ENCODE data around the gene ATP10B. TPM values are rescaled to one million over a fixed set of nuclear protein-coding genes. Genes with fewer than 3 reads are reported as not detected.

Gene ATP10B
- total RNA-seq, 1 donor from 2014 or later = 9.1 TPM

DNA sequence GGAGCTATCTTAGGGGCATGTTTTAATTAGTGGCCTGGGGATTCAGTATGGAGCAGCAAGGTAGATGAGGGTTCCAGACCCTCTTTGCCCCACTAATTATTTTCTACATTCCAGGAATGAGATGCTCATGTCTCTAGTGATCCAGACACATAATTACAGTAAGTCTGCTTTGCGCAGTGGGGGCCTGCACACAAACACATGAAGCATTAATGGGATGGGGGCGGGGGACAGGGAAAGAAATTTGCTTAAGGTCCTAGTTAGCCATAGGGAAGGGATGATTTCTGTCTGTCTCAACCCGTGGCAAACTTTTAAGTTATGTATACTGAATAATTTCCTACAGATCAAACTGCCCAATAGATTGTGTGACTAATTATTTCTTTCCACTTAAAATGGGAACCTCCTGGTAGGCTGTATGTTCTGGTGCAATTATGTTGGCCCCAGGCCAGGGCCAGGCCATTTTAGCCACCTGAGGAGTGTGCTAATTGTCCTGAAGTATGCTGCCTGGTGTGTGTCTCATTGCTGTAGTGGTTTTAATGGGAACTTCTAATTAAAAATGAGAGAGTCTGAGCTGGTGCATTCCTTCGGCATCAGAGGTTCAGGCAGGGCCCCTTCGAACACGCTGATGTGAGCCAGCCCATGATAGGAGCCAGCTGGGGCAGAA, 295.9 kb downstream of the ATP10B start:
- TF ChIP-seq, protein P1, sequence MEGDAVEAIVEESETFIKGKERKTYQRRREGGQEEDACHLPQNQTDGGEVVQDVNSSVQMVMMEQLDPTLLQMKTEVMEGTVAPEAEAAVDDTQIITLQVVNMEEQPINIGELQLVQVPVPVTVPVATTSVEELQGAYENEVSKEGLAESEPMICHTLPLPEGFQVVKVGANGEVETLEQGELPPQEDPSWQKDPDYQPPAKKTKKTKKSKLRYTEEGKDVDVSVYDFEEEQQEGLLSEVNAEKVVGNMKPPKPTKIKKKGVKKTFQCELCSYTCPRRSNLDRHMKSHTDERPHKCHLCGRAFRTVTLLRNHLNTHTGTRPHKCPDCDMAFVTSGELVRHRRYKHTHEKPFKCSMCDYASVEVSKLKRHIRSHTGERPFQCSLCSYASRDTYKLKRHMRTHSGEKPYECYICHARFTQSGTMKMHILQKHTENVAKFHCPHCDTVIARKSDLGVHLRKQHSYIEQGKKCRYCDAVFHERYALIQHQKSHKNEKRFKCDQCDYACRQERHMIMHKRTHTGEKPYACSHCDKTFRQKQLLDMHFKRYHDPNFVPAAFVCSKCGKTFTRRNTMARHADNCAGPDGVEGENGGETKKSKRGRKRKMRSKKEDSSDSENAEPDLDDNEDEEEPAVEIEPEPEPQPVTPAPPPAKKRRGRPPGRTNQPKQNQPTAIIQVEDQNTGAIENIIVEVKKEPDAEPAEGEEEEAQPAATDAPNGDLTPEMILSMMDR (IDR thresholded peaks at IDR 0.05) = no peak
- TF ChIP-seq POLR2AphosphoS5 (IDR thresholded peaks at IDR 0.05; ENCODE audit: insufficient read depth in 1 of 2, low read depth in 1 of 2) (no peak), POLR2A (IDR thresholded peaks at IDR 0.05) (no peak)
- no peak for DNase-seq (ENCODE audit: extremely low spot score in 2 of 2)
- intact Hi-C loops (cut with DNase I) = no loop called here
- no peaks in the 10 kb centered on the region for H3K9me3 ChIP-seq
- no peaks in the 10 kb centered on the region for H3K4me1 ChIP-seq
- H3K27me3 ChIP-seq = no peaks in the 10 kb centered on the region
- H3K4me3 ChIP-seq = no peak overlapping the region
- no peak overlapping the region for H3K27ac ChIP-seq
- H3K36me3 ChIP-seq = no peaks in the 10 kb centered on the region

DNA sequence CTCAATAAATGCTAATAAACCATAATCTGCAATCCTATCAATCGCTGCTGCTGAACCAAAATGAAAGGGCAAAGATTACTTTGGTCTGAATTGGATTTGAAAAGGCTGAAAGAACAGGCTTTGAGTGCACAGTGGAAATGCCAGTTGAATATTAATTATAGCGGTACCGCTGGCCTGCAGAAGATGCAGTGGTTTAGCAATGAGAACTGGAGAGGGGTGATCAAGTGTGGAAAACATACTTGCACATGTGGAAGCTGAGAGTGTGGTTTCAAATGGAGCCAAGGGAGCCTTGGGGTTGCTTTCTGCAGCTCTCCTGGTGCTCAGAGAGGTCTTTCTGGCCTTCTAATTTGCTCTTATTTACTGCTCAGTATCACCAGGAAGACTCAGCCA, 296.4 kb downstream of the ATP10B start:
- no peak for DNase-seq (ENCODE audit: extremely low spot score in 2 of 2)
- Histone ChIP-seq H3K4me1 (no peaks in the 10 kb centered on the region), H3K27ac (no peak overlapping the region), H3K4me3 (no peak overlapping the region), H3K27me3 (no peaks in the 10 kb centered on the region), H3K36me3 (no peaks in the 10 kb centered on the region), H3K9me3 (no peaks in the 10 kb centered on the region)
- no peak for TF ChIP-seq POLR2A (IDR thresholded peaks at IDR 0.05)
- TF ChIP-seq POLR2AphosphoS5 (IDR thresholded peaks at IDR 0.05; ENCODE audit: insufficient read depth in 1 of 2, low read depth in 1 of 2) = no peak
- TF ChIP-seq, protein P1 (IDR thresholded peaks at IDR 0.05) = no peak
- intact Hi-C loops (cut with DNase I) = no loop called here

DNA sequence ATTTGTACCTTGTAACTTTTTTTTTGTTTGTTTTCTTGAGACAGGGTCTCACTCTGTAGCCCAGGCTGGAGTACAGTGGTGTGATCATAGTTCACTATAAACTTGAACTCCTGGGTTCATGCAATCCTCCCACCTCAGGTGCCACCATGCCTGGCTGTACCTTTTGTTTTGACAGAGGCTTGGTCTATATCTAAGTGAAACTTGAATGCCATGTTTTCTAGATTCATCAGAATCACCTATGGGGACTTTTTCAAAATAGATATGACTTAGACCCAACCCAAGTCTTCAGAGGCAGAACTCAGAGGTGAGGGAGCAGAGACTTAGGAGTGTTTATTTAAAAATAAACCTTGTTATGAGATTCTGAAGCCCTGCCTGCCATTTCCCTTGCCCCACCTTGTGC, 301.9 kb downstream of the ATP10B start:
- intact Hi-C loops (cut with DNase I) = no loop called here

DNA sequence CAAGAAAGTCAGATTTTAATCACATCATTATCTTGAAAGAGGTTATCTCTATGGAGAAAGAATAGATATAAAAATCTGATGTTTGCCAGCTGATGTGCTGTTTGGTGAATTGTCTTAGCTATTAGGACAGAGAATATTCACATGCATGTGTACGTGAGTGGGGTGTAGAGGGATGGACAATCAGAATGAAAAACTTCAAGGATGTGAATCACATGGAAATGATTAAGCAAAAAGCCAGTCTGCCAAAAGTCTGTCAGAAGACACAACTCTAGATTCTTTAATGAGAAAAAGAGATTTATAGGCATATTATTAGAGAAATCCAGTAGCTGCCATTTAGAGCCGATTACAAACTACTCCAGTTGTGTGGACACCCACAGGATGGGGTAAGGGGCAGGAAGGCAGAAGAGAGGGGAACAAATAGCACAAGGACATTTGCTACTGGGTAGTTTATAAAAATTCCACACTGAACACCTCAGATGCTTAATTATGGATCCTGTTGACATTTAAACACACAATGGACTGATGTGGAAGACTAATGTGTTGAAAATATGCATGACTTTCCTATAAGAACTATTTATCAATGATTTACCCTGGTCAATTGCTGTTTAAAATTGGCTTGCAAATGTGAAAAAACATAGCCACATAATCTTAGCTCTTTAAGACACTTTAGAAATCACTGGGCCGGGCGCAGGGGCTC, 302.9 kb downstream of the ATP10B start:
- Histone ChIP-seq H3K27me3 (no peaks in the 10 kb centered on the region), H3K9me3 (no peaks in the 10 kb centered on the region), H3K4me3 (no peak overlapping the region), H3K27ac (no peak overlapping the region), H3K36me3 (no peaks in the 10 kb centered on the region), H3K4me1 (no peaks in the 10 kb centered on the region)
- no peak for DNase-seq (ENCODE audit: extremely low spot score in 2 of 2)
- no peak for TF ChIP-seq POLR2A (IDR thresholded peaks at IDR 0.05)
- intact Hi-C loops (cut with DNase I) = no loop called here

More for the DNA sequence above, 301.9 kb downstream of the ATP10B start:
- Histone ChIP-seq H3K27ac (no peak overlapping the region), H3K4me3 (no peak overlapping the region), H3K36me3 (no peaks in the 10 kb centered on the region), H3K27me3 (no peaks in the 10 kb centered on the region), H3K4me1 (no peaks in the 10 kb centered on the region), H3K9me3 (no peaks in the 10 kb centered on the region)
- TF ChIP-seq POLR2A (IDR thresholded peaks at IDR 0.05) = no peak
- TF ChIP-seq, protein P1 (IDR thresholded peaks at IDR 0.05) = no peak
- TF ChIP-seq POLR2AphosphoS5 (IDR thresholded peaks at IDR 0.05; ENCODE audit: insufficient read depth in 1 of 2, low read depth in 1 of 2) = no peak
- DNase-seq (ENCODE audit: extremely low spot score in 2 of 2) = no peak

DNA sequence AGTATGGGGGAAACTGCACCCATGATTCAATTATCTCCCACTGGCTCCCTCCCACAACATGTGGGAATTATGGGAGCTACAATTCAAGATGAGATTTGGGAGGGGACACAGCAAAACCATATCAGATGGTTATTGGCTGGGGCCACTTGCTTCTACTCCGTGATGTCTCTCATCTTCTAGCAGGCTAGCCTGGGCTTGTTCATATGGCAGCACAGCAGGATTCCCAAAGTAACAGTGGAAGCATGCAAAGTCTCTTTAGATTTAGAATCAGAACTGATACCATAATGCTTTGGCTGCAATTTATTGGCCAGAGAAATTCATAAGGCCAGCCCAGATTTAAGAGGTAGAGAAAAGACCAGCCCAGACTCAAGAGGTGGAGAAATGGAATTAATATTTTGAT, 304.1 kb downstream of the ATP10B start:
- DNase-seq (ENCODE audit: extremely low spot score in 2 of 2) = no peak
- intact Hi-C loops (cut with DNase I) = no loop called here

More for the DNA sequence above, 304.1 kb downstream of the ATP10B start:
- no peaks in the 10 kb centered on the region for H3K36me3 ChIP-seq
- H3K9me3 ChIP-seq = no peaks in the 10 kb centered on the region
- H3K4me3 ChIP-seq = no peak overlapping the region
- TF ChIP-seq, protein P1 (IDR thresholded peaks at IDR 0.05) = no peak
- no peak for TF ChIP-seq POLR2AphosphoS5 (IDR thresholded peaks at IDR 0.05; ENCODE audit: insufficient read depth in 1 of 2, low read depth in 1 of 2)
- TF ChIP-seq POLR2A (IDR thresholded peaks at IDR 0.05) = no peak
- H3K27me3 ChIP-seq = no peaks in the 10 kb centered on the region
- H3K27ac ChIP-seq = no peak overlapping the region
- H3K4me1 ChIP-seq = no peaks in the 10 kb centered on the region

All from vagina (tissue), 2 donors.